WTC11 (cell line): Measurements from ENCODE around the gene CCDC57. TPM values are rescaled to one million over a fixed set of nuclear protein-coding genes. Genes with fewer than 3 reads are reported as not detected.

ENCODE experiments used
- ATAC-seq: fragments of 200-7000 bp; cut with Tn5 transposase; 2 replicates; pipeline ENCODE4 v1.10.0; 2021; ENCODE audit warnings: mild to moderate bottlenecking, moderate library complexity
- CTCF ChIA-PET: fragments of 300-600 bp; sonication (Branson Sonifier 250); formaldehyde crosslinking; loops from one replicate; lab custom pipeline; 2021; ENCODE audit warnings: antibody characterized with exemption; lab: Charles Lee
- POLR2A ChIA-PET: fragments of 350-600 bp; sonication (Branson Sonifier 250); formaldehyde crosslinking; loops from one replicate; lab custom pipeline; 2021; ENCODE audit warnings: antibody characterized with exemption; lab: Charles Lee
- DNase-seq: peaks from one replicate; pipeline ENCODE4 v3.0.0; 2021; ENCODE audit warnings: low spot score
- H3K27ac Mint-ChIP-seq: 2 replicates; pipeline ENCODE4 v1.8.0; 2021; ENCODE audit warnings: mixed read lengths
- H3K27me3 Mint-ChIP-seq: 2 replicates; pipeline ENCODE4 v1.8.0; 2021; ENCODE audit warnings: low read depth, mild to moderate bottlenecking, moderate library complexity, mixed read lengths
- H3K36me3 Mint-ChIP-seq: 2 replicates; pipeline ENCODE4 v1.8.0; 2021; ENCODE audit warnings: mixed read lengths
- H3K4me1 Mint-ChIP-seq: 2 replicates; pipeline ENCODE4 v1.8.0; 2022; ENCODE audit warnings: mixed read lengths
- H3K4me3 Mint-ChIP-seq: 2 replicates; pipeline ENCODE4 v1.8.0; 2021; ENCODE audit warnings: mild to moderate bottlenecking, moderate library complexity, mixed read lengths
- H3K9me3 Mint-ChIP-seq: 2 replicates; pipeline ENCODE4 v1.8.0; 2021; ENCODE audit warnings: mixed read lengths
- CDX4 ChIP-seq: fragments of 250-450 bp; sonication (Bioruptor Pico); IDR thresholded peaks from 2 replicates; pipeline ENCODE4 v1.9.0; 2021; ENCODE audit warnings: moderate library complexity, mild to moderate bottlenecking, inconsistent platforms, borderline replicate concordance
- FOXK1 ChIP-seq: sonication (generic); formaldehyde crosslinking; IDR thresholded peaks from 2 replicates; pipeline ENCODE4 v1.8.0; 2022; ENCODE audit warnings: mild to moderate bottlenecking, moderate library complexity, missing genetic modification reagents
- GTF2I ChIP-seq: fragments of 250-450 bp; sonication (Bioruptor Pico); conservative IDR thresholded peaks from 2 replicates; pipeline ENCODE4 v1.4.0; 2021; ENCODE audit warnings: mild to moderate bottlenecking
- JUN ChIP-seq: sonication (generic); formaldehyde crosslinking; IDR thresholded peaks from 2 replicates; pipeline ENCODE4 v1.8.0; 2023; ENCODE audit warnings: mild to moderate bottlenecking, missing genetic modification reagents
- NR1H2 ChIP-seq: sonication (generic); formaldehyde crosslinking; IDR thresholded peaks from 2 replicates; pipeline ENCODE4 v1.9.0; 2021; ENCODE audit warnings: mild to moderate bottlenecking, moderate library complexity, missing genetic modification reagents
- NR3C1 ChIP-seq: sonication (generic); formaldehyde crosslinking; conservative IDR thresholded peaks from 2 replicates; pipeline ENCODE4 v1.8.1; 2023; ENCODE audit warnings: low read depth, mild to moderate bottlenecking, missing genetic modification reagents
- RORB ChIP-seq: fragments of 250-450 bp; sonication (Bioruptor Pico); IDR thresholded peaks from 2 replicates; pipeline ENCODE4 v1.9.0; 2021; ENCODE audit warnings: mild to moderate bottlenecking
- USF2 ChIP-seq: sonication (generic); formaldehyde crosslinking; IDR thresholded peaks from 2 replicates; pipeline ENCODE4 v1.8.1; 2023; ENCODE audit warnings: mild to moderate bottlenecking, missing genetic modification reagents, moderate library complexity
- ZBTB21 ChIP-seq: sonication (generic); formaldehyde crosslinking; IDR thresholded peaks from 2 replicates; pipeline ENCODE4 v1.8.1; 2023; ENCODE audit warnings: mild to moderate bottlenecking, missing genetic modification reagents, borderline replicate concordance
- ZNF281 ChIP-seq: sonication (generic); formaldehyde crosslinking; IDR thresholded peaks from 2 replicates; pipeline ENCODE4 v1.8.0; 2023; ENCODE audit warnings: mild to moderate bottlenecking, missing genetic modification reagents
- ZNF396 ChIP-seq: fragments of 250-450 bp; sonication (Bioruptor Pico); IDR thresholded peaks from 2 replicates; pipeline ENCODE4 v1.8.0; 2021; ENCODE audit warnings: mild to moderate bottlenecking, moderate library complexity, borderline replicate concordance
- ZNF532 ChIP-seq: fragments of 250-450 bp; sonication (Bioruptor Pico); IDR thresholded peaks from 2 replicates; pipeline ENCODE4 v1.9.0; 2021; ENCODE audit warnings: mild to moderate bottlenecking, borderline replicate concordance
- total RNA-seq: library from RNA; stranded (reverse); gene quantifications from 3 replicates; pipeline ENCODE4 v1.2.3, GENCODE V29; 2021
- TF ChIP-seq, protein P1 (sequence below): sonication (generic); formaldehyde crosslinking; IDR thresholded peaks from 2 replicates; pipeline ENCODE4 v1.8.1; 2023; ENCODE audit warnings: mild to moderate bottlenecking, moderate library complexity, missing genetic modification reagents
- TF ChIP-seq, protein P2 (sequence below): sonication (generic); formaldehyde crosslinking; IDR thresholded peaks from 2 replicates; pipeline ENCODE4 v1.8.1; 2023; ENCODE audit warnings: mild to moderate bottlenecking, missing genetic modification reagents, borderline replicate concordance

Gene CCDC57
- total RNA-seq, 1 experiment from 2014 or later = 20.0 TPM

GRCh38 chr17:82108038-82108437 is 104.6 kb downstream of the CCDC57 start:
- peaks cover 52% of the 10 kb centered on the region for H3K27me3 Mint-ChIP-seq
- H3K36me3 Mint-ChIP-seq = no peaks in the 10 kb centered on the region
- H3K27ac Mint-ChIP-seq = no peak overlapping the region
- no peak overlapping the region for H3K4me3 Mint-ChIP-seq
- no peak for TF ChIP-seq ZBTB21 (CRISPR knock-in tag)
- TF ChIP-seq, protein P1, sequence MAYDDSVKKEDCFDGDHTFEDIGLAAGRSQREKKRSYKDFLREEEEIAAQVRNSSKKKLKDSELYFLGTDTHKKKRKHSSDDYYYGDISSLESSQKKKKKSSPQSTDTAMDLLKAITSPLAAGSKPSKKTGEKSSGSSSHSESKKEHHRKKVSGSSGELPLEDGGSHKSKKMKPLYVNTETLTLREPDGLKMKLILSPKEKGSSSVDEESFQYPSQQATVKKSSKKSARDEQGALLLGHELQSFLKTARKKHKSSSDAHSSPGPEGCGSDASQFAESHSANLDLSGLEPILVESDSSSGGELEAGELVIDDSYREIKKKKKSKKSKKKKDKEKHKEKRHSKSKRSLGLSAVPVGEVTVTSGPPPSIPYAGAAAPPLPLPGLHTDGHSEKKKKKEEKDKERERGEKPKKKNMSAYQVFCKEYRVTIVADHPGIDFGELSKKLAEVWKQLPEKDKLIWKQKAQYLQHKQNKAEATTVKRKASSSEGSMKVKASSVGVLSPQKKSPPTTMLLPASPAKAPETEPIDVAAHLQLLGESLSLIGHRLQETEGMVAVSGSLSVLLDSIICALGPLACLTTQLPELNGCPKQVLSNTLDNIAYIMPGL = no peak
- no peak for TF ChIP-seq ZNF396 (CRISPR knock-in tag)
- TF ChIP-seq GTF2I (CRISPR knock-in tag) = no peak
- no peak for TF ChIP-seq ZNF281 (CRISPR knock-in tag)
- TF ChIP-seq CDX4 (CRISPR knock-in tag) = no peak
- no peak for TF ChIP-seq NR3C1
- TF ChIP-seq, protein P2, sequence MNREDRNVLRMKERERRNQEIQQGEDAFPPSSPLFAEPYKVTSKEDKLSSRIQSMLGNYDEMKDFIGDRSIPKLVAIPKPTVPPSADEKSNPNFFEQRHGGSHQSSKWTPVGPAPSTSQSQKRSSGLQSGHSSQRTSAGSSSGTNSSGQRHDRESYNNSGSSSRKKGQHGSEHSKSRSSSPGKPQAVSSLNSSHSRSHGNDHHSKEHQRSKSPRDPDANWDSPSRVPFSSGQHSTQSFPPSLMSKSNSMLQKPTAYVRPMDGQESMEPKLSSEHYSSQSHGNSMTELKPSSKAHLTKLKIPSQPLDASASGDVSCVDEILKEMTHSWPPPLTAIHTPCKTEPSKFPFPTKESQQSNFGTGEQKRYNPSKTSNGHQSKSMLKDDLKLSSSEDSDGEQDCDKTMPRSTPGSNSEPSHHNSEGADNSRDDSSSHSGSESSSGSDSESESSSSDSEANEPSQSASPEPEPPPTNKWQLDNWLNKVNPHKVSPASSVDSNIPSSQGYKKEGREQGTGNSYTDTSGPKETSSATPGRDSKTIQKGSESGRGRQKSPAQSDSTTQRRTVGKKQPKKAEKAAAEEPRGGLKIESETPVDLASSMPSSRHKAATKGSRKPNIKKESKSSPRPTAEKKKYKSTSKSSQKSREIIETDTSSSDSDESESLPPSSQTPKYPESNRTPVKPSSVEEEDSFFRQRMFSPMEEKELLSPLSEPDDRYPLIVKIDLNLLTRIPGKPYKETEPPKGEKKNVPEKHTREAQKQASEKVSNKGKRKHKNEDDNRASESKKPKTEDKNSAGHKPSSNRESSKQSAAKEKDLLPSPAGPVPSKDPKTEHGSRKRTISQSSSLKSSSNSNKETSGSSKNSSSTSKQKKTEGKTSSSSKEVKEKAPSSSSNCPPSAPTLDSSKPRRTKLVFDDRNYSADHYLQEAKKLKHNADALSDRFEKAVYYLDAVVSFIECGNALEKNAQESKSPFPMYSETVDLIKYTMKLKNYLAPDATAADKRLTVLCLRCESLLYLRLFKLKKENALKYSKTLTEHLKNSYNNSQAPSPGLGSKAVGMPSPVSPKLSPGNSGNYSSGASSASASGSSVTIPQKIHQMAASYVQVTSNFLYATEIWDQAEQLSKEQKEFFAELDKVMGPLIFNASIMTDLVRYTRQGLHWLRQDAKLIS (CRISPR knock-in tag) = no peak
- TF ChIP-seq ZNF532 (CRISPR knock-in tag) = no peak
- no peak for TF ChIP-seq RORB (CRISPR knock-in tag)
- TF ChIP-seq USF2 (CRISPR knock-in tag) = no peak
- no peak for TF ChIP-seq FOXK1 (CRISPR knock-in tag)
- TF ChIP-seq NR1H2 (CRISPR knock-in tag) = no peak
- no peak for TF ChIP-seq JUN (CRISPR knock-in tag)
- H3K9me3 Mint-ChIP-seq = no peaks in the 10 kb centered on the region
- POLR2A ChIA-PET = no interaction called here
- H3K4me1 Mint-ChIP-seq = peaks cover 33% of the 10 kb centered on the region
- ATAC-seq (no peak), DNase-seq (no peak)
- CTCF ChIA-PET = interaction anchor here (2.2 to 2.4 kb wide), 2 partner anchors 46 to 70 kb away, joined by 16 to 25 read pairs; partner anchors contain the start of gene DCXR
